K562 (cell line): ENCODE results near the gene PSMD8. TPM values are rescaled to one million over a fixed set of nuclear protein-coding genes. Genes with fewer than 3 reads are reported as not detected.

Source experiments
- ATAC-seq: fragments of 200-7000 bp; cut with Tn5 transposase; 3 replicates; pipeline ENCODE4 v1.9.1; 2020; ENCODE audit warnings: moderate library complexity
- BruUV-seq: library from RNA; stranded (reverse); fragments of 400-500 nt; replicated peaks from 2 replicates; lab custom pipeline; 2021; lab: Mats Ljungman, UMichigan
- CTCF ChIA-PET: fragments of 300-600 bp; formaldehyde crosslinking; extraction: SDS; loops from one replicate; lab custom pipeline; 2021; ENCODE audit warnings: low intra/inter-chr PET ratio; lab: Yijun Ruan, JAX
- POLR2A ChIA-PET: fragments of 300-600, 350-650 bp; sonication (Branson Sonifier 250); formaldehyde crosslinking; extraction: SDS; loops from one replicate; lab custom pipeline; 2021; ENCODE audit warnings: antibody characterized with exemption, inconsistent platforms; lab: Yijun Ruan, JAX
- DNase-seq, 4 experiments: peaks; one replicate each; pipeline versions ENCODE4 v3.0.0 to v3.0.0-alpha.2; 2011 to 2018; ENCODE audit warnings: low spot score in 3 of 4, mixed read lengths in 3 of 4; ENCODE audit errors: extremely low read depth in 1 of 4
- FAIRE-seq: peaks from 2 replicates; lab custom pipeline; 2011; peaks lifted over from hg19 to GRCh38; lab: Jason Lieb, UNC
- H2AFZ ChIP-seq: 2 replicates; pipeline ENCODE4 v1.6.0; 2011; ENCODE audit warnings: low read depth, low read length, control low read depth, inconsistent platforms
- H3K27ac ChIP-seq: fragments of 200-600 bp; 3 replicates; pipeline ENCODE4 v1.8.0; 2011; ENCODE audit warnings: low read depth, mild to moderate bottlenecking, control low read depth, inconsistent platforms, low read length, moderate library complexity, mixed read lengths; ENCODE audit errors: extremely low read depth
- H3K27me3 ChIP-seq, 2 experiments: fragments of 300-600 bp in 1 of 2; 2 replicates in 1 of 2; 3 replicates in 1 of 2; pipeline versions ENCODE4 v1.6.0 to v1.8.0; 2011; ENCODE audit warnings: inconsistent platforms in 2 of 2, low read length in 2 of 2, mild to moderate bottlenecking in 1 of 2, mixed read lengths in 1 of 2, moderate library complexity in 1 of 2; ENCODE audit not compliant: control insufficient read depth in 2 of 2, insufficient read depth in 2 of 2
- H3K36me3 ChIP-seq: fragments of 300-600 bp; 3 replicates; pipeline ENCODE4 v1.8.0; 2011; ENCODE audit warnings: mild to moderate bottlenecking, low read length, inconsistent platforms; ENCODE audit not compliant: control insufficient read depth, insufficient read depth
- H3K4me1 ChIP-seq, 2 experiments: fragments of 200-600 bp in 1 of 2; replicated peaks in 1 of 2; 2 replicates in 1 of 2; 3 replicates in 1 of 2; pipeline versions ENCODE4 v1.5.1 to v1.8.0; 2011; ENCODE audit warnings: inconsistent platforms in 2 of 2, low read length in 2 of 2, mild to moderate bottlenecking in 1 of 2, mixed read lengths in 1 of 2, moderate library complexity in 1 of 2; ENCODE audit not compliant: control insufficient read depth in 2 of 2, insufficient read depth in 2 of 2
- H3K4me2 ChIP-seq: 2 replicates; pipeline ENCODE4 v1.6.1; 2011; ENCODE audit warnings: low read length, control low read depth, inconsistent platforms, mixed read lengths; ENCODE audit not compliant: insufficient read depth
- H3K4me3 ChIP-seq: fragments of 200-600 bp; sonication (generic), shearing (Covaris generic); 2 replicates; pipeline ENCODE4 v1.5.1; 2016; ENCODE audit warnings: control low read depth, inconsistent platforms
- H3K79me2 ChIP-seq: fragments of 200-600 bp; 3 replicates; pipeline ENCODE4 v1.8.0; 2011; ENCODE audit warnings: low read length, inconsistent platforms; ENCODE audit not compliant: control insufficient read depth, insufficient read depth
- H3K9ac ChIP-seq, 2 experiments: 2 replicates each; pipeline versions ENCODE4 v1.6.0 to v1.6.1; 2011; ENCODE audit warnings: low read depth in 2 of 2, low read length in 2 of 2, control low read depth in 1 of 2, inconsistent platforms in 1 of 2, mild to moderate bottlenecking in 1 of 2, mixed read lengths in 1 of 2; ENCODE audit not compliant: insufficient read depth in 1 of 2
- H3K9me1 ChIP-seq: one replicate; pipeline ENCODE4 v1.6.0; 2011; ENCODE audit warnings: inconsistent platforms, mild to moderate bottlenecking, low read length, moderate library complexity; ENCODE audit not compliant: control insufficient read depth, insufficient read depth
- H3K9me3 ChIP-seq: replicated peaks from 2 replicates; pipeline ENCODE4 v1.5.1; 2011; ENCODE audit warnings: low read depth, low read length, inconsistent platforms; ENCODE audit not compliant: control insufficient read depth, insufficient read depth
- H4K20me1 ChIP-seq: replicated peaks from 2 replicates; pipeline ENCODE4 v1.6.1; 2011; ENCODE audit warnings: low read length, inconsistent platforms, mixed read lengths; ENCODE audit not compliant: control insufficient read depth, insufficient read depth
- COPS2 ChIP-seq: fragments of 450-650 bp; conservative IDR thresholded peaks from 2 replicates; pipeline ENCODE4 v1.6.1; 2016; ENCODE audit warnings: mild to moderate bottlenecking, moderate library complexity
- HNRNPK ChIP-seq: fragments of 200-400 bp; formaldehyde crosslinking; IDR thresholded peaks from one replicate; pipeline ENCODE4 v1.6.1; 2018; ENCODE audit warnings: mild to moderate bottlenecking, low read depth, low read length; ENCODE audit not compliant: poor library complexity, severe bottlenecking
- MAFG ChIP-seq: fragments of 450-650 bp; conservative IDR thresholded peaks from 2 replicates; pipeline ENCODE4 v1.6.1; 2016; ENCODE audit warnings: missing genetic modification characterization, missing compliant biosample characterization
- NEUROD1 ChIP-seq: fragments of 150-350 bp; IDR thresholded peaks from 2 replicates; pipeline ENCODE4 v1.6.1; 2014; ENCODE audit warnings: borderline replicate concordance, low read length, low read depth; ENCODE audit not compliant: partially characterized antibody
- ZNF239 ChIP-seq: fragments of 250-450 bp; sonication (Bioruptor Pico); IDR thresholded peaks from 2 replicates; pipeline ENCODE4 v1.4.0; 2020; ENCODE audit warnings: mild to moderate bottlenecking
- ZNF584 ChIP-seq: fragments of 200-800 bp; sonication (Bioruptor generic); IDR thresholded peaks from 2 replicates; pipeline ENCODE4 v1.6.1; 2016; ENCODE audit warnings: low read depth, mild to moderate bottlenecking, missing genetic modification characterization, missing compliant biosample characterization
- WGBS: fragments of 100-300 bp; shearing (Covaris generic); methylation state at CpG from one replicate; pipeline ENCODE4 v1.1.6; 2016; ENCODE audit warnings: low coverage, mixed read lengths; ENCODE audit not compliant: insufficient coverage; ENCODE audit errors: missing lambda C conversion rate; 5-methylcytosine and 5-hydroxymethylcytosine counted together
- in situ Hi-C: fragments of 300-500 bp; cut with MboI; formaldehyde crosslinking; loops from 4 replicates; pipeline ENCODE4 v1.15.0; 2018; ENCODE audit warnings: inconsistent platforms, mixed read lengths
- intact Hi-C: fragments of 100-400 bp; cut with micrococcal nuclease; formaldehyde crosslinking; loops from 2 replicates; pipeline ENCODE4 v1.14.2; 2022
- polyA plus RNA-seq, 8 experiments: library from polyadenylated mRNA; depleted of rRNA in 4 of 8; stranded (reverse) in 5 of 8; unstranded in 3 of 8; fragments of >200 nt; fragmentation: Nextera tagmentation in 2 of 8; fragmentation: Illumina TruSeq in 1 of 8; extraction: Ambion mirVana in 2 of 8; extraction: Trizol in 1 of 8; gene quantifications; 2 replicates each; pipeline versions ENCODE4 v1.2.1 to v1.2.3, GENCODE V29; 2011 to 2014; ENCODE audit warnings: inconsistent platforms in 1 of 8, missing spikeins in 1 of 8
- total RNA-seq, 7 experiments: library from RNA; depleted of rRNA in 6 of 7; stranded (reverse); fragments of >200 nt in 6 of 7; fragmentation: Illumina TruSeq in 2 of 7; extraction: Trizol in 2 of 7; gene quantifications; 2 replicates each; pipeline versions ENCODE4 v1.2.1 to v1.2.3, GENCODE V29; 2011 to 2021; ENCODE audit warnings: low replicate concordance in 1 of 7
- TF ChIP-seq, protein P1 (sequence below): fragments of 450-650 bp; IDR thresholded peaks from 2 replicates; pipeline ENCODE4 v1.6.1; 2016
- TF ChIP-seq, protein P2 (sequence below): sonication (generic); formaldehyde crosslinking; IDR thresholded peaks from 2 replicates; pipeline ENCODE4 v1.8.1; 2023; ENCODE audit warnings: mild to moderate bottlenecking, missing genetic modification reagents

Gene PSMD8
- total and polyA plus RNA-seq, 9 of the 15 experiments (the other 6 are each of a cell fraction or from before 2014, with no cell fraction given): 130 to 583 (median 315) TPM

DNA sequence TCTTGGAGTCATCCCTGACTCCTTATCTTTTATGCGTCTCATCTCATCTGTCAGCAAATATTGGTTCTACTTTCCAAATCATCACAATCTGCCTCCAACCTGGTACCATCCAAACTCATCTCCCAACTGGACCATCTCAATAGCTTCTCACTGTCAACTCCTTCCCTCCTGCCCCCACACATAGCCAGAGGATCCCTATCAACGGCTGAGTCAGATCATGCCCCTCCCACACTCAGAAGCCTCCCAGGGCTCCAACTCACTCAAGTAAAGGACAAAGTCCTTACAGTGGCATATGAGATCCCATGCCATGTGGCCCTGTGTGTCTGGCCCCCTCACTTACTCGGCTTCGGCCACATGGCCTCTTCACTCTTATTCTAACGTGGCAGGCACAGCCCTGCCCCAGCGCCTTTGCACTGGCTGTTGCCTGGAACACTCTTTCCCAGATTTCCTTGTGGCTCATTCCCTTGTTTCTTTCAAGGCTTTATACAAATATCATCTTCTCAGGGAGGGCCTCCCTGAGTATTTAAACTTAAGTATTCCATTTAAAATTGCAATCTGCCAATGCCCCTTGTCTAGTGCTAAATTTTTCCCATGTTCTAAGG lies 18.4 kb downstream of the PSMD8 start (continued):
- TF ChIP-seq, protein P1, sequence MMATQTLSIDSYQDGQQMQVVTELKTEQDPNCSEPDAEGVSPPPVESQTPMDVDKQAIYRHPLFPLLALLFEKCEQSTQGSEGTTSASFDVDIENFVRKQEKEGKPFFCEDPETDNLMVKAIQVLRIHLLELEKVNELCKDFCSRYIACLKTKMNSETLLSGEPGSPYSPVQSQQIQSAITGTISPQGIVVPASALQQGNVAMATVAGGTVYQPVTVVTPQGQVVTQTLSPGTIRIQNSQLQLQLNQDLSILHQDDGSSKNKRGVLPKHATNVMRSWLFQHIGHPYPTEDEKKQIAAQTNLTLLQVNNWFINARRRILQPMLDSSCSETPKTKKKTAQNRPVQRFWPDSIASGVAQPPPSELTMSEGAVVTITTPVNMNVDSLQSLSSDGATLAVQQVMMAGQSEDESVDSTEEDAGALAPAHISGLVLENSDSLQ: peak; percentile 53
- no peak for TF ChIP-seq NEUROD1
- TF ChIP-seq HNRNPK: no peak
- no peak for TF ChIP-seq ZNF239 (CRISPR knock-in tag)
- TF ChIP-seq MAFG (tag): peak; percentile 26; the same call in 1 of the 2 replicates
- no peak for TF ChIP-seq COPS2
- no peak for TF ChIP-seq ZNF584 (CRISPR knock-in tag)

DNA sequence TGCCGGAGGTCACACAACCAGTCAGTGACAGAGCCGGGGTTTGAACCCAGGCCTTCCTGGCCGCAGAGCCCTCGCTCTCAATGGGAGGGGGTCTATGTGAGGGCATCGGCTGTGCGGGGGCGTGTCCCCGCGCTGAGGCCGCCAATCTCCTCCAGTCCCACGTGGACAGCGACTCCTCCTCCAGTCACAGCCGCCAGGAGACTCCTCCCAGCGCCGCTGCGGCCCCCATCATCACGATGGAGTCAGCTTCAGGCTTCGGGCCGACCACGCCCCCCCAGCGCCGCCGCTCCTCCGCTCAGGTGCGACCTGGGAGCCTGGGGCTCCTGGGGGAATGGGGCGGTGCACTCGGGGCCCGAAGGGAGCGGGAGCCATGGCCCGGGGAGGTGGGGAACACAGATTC lies 20.1 kb downstream of the PSMD8 start:
- no TSS peak for BruUV-seq
- DNase-seq (no peak), FAIRE-seq (no peak), ATAC-seq (no peak)
- H3K9ac ChIP-seq: no peak overlapping the region; a peak in 1 of 4 replicates
- no peaks in the 10 kb centered on the region for H3K36me3 ChIP-seq
- H3K79me2 ChIP-seq: no peaks in the 10 kb centered on the region
- H3K27me3 ChIP-seq: no peaks in the 10 kb centered on the region
- POLR2A ChIA-PET: interaction anchor here (1.3 kb wide), 1 partner anchor 20 kb away, joined by 4 read pairs; the partner anchor contains the start of gene PSMD8
- no peak overlapping the region for H3K4me3 ChIP-seq
- WGBS: 75% methylated on average over 23 of the region's 30 CpGs
- TF ChIP-seq, protein P2, sequence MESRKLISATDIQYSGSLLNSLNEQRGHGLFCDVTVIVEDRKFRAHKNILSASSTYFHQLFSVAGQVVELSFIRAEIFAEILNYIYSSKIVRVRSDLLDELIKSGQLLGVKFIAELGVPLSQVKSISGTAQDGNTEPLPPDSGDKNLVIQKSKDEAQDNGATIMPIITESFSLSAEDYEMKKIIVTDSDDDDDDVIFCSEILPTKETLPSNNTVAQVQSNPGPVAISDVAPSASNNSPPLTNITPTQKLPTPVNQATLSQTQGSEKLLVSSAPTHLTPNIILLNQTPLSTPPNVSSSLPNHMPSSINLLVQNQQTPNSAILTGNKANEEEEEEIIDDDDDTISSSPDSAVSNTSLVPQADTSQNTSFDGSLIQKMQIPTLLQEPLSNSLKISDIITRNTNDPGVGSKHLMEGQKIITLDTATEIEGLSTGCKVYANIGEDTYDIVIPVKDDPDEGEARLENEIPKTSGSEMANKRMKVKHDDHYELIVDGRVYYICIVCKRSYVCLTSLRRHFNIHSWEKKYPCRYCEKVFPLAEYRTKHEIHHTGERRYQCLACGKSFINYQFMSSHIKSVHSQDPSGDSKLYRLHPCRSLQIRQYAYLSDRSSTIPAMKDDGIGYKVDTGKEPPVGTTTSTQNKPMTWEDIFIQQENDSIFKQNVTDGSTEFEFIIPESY: peak; percentile 90
- no peak for TF ChIP-seq ZNF239 (CRISPR knock-in tag)
- intact Hi-C loops: no loop called here
- no peak overlapping the region for H2AFZ ChIP-seq
- CTCF ChIA-PET: no interaction called here
- no peaks in the 10 kb centered on the region for H4K20me1 ChIP-seq
- in situ Hi-C loops: no loop called here
- H3K4me1 ChIP-seq: peaks cover 14 to 33% of the 10 kb centered on the region in 2 experiments; a peak in 4 of 5 replicates
- no peaks in the 10 kb centered on the region for H3K9me1 ChIP-seq
- 0 out of 2 replicates have a peak, but pooled peaks cover 2% of the 10 kb centered on the region for H3K9me3 ChIP-seq
- H3K27ac ChIP-seq: no peak overlapping the region
- no peak overlapping the region for H3K4me2 ChIP-seq
